GM19351 (cell line): ENCODE data around the gene PLA2G4E.

Experiments
- ATAC-seq: cut with Tn5 transposase; IDR thresholded peaks from one replicate; pipeline ENCODE4 v1.9.1; 2021; ENCODE audit warnings: mild to moderate bottlenecking, moderate library complexity; ENCODE audit not compliant: unreplicated experiment

Gene PLA2G4E

DNA sequence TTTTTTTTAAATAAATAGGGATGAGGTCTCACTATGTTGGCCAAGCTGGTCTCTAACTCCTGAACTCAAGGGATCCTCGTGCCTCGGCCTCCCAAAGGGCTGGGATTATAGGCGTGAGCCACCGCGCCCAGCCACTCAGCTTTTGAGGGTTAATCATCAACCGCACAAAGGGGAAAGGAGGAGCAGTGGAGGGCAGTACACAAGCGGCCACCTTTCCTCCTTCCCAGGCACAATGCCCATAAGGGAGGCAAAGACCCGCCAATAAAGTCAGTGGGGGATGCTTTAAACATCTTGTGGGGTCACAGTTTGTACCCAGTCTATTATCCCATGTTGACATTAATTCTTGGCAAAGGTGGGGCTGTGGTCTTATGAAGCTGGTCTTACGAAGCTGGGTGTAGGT, 80.9 kb downstream of the PLA2G4E start:
- no peak for ATAC-seq

DNA sequence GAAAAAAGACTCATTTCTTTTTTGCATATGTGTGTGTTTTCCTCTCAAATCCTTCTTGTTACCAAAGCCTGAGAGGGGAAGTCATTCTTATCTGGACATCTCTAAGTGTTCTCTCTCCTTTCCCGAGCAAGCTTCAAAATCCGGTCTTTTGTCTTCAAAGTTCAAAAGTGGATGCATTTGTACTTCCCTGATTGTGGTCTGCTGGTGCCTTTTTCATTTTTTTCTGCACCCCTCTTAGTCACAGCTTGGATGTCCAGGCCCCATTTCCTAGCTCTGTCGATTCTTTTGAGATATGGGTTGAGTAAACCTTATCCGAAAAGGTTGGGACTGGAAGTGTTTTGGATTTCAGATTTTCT, 83.3 kb downstream of the PLA2G4E start:
- ATAC-seq: no peak

DNA sequence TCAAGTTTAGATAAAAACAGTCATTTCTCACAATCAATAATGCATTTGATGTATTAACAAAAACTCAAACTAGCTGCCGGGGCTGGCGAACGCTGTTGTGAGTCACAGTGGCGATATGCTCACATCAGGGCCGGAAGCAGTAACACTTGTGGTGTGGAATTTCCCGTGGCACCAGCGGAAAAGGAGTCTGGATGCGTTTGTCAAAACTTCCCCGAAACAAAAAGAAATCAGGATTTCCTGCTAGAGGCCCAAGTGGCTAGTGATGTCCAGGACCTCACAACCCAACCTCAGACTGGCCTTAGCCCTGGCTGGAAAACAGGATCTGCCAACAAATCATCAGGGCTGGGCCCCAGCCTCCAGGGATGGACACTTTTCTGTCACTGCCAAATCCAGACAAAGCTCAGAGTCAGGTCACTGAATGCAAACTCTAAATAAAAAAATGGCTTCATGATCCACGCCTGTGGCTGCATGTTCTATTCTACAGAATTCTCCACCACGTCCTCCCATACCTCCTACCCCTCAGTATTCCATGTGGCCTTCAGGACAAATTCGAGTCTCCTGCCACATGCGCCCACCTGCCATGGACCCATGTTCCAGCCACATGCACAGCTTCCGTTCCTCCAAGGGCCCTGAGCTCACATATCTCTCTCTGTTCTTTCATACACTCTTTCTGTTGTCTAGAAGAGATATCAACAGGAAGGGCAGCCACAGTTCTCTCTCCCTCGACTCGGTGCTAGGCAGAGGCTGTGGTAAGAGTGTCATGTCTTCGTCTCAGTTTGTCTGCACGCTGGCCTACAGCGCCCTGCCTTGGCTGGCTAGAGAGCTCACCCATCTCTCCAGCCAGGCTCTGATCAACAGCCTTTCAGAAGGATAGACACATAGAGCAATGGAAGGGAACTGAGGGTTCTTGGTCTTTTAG, 83.9 kb downstream of the PLA2G4E start:
- no peak for ATAC-seq

DNA sequence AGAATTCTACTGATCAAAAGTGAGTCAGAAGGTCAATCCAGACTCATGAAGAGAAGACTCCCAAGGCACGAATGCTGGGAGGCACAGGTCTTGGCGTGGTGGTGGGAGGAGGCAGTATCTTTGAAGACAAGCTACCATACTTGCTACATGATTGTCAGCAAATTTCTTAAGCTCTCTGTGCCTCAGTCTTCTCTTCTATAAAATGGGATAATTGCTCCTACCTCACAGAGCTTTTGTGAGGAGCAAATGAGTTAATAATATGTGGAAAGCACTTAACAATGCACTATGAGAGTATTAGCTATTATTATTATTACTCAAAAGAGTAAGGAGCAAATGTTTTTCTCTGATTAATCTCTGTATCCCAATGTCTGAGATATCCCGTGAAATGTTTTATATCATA, 84.7 kb downstream of the PLA2G4E start:
- ATAC-seq: no peak

DNA sequence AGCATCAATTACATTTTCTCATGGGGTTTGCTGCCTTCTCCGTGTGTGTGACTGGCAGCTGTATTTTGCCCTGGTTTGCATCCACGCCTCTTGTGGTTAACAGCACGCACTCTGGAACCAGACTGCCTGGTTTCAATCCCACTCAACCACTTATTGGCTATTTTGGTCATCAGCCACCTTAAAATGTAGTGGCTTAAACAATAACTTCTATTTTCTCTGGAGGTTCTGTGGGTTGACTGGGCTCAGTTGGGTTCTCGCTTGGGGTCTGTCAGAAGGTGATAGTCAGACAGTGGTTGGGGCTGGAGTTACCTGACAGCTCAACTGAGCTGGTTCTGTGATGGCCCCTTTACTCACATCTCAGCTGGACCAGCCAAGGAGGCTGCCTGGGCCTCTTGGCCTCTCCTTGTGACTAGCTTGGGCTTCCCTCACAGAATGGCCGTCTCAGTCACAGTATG, 85.2 kb downstream of the PLA2G4E start:
- no peak for ATAC-seq

DNA sequence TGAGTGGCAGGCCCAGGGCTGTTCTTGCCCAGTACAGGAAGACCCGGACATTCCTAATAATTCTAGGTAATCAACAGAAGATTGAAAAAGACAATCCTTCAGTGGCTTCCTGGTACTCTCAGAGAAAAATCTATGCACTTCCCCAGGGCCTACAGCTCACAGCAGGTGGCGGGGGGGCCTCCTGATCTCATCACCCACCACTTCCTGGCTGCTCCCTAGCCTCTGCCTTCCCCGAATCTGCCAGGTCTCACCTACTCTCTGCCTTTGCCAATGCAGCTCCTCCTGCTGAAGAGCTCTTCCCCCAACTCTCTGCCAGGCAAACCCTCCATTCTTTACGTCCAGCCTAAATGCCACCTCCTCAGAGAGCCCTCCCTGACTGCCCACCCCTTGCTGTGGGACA, 86.0 kb downstream of the PLA2G4E start:
- ATAC-seq: no peak

DNA sequence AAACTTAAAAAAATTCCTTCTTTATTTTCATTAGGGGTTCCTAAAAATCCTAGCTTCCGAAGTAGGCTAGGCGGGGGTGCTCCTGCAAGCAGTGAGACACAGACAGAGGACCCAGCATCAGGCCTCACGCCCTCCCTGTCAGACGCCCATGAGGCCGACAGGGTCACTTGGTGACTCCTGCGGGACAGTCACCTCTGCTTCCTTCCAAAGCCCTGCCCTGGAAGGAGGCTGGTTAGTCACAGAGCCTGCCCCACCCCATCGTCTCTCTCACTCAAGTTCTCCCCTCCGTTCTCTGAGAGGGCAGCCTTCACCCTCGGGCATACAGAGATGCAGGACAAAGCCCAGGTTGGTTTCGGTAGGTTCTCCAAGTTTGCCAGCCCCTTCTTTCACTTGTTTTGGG, 87.1 kb downstream of the PLA2G4E start:
- no peak for ATAC-seq

DNA sequence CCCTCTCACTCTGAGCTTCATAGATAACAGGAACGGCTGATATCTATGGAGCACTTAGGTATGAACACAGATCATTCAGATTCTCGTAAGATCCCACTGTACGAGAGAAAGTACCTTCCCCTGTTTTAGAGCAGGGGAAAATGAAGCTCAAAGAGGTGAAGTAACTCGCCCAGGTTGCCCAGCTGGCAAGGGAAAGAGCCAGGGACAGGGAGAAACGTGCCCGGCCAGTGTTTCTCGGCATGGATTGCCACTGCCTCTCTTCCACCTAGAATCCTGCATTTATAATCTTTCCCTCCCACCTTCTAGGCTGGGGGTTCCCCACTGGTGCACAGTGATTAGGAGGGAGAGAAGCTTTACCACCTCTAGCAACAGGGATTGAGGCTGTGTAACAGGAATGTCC, 87.5 kb downstream of the PLA2G4E start:
- no peak for ATAC-seq

DNA sequence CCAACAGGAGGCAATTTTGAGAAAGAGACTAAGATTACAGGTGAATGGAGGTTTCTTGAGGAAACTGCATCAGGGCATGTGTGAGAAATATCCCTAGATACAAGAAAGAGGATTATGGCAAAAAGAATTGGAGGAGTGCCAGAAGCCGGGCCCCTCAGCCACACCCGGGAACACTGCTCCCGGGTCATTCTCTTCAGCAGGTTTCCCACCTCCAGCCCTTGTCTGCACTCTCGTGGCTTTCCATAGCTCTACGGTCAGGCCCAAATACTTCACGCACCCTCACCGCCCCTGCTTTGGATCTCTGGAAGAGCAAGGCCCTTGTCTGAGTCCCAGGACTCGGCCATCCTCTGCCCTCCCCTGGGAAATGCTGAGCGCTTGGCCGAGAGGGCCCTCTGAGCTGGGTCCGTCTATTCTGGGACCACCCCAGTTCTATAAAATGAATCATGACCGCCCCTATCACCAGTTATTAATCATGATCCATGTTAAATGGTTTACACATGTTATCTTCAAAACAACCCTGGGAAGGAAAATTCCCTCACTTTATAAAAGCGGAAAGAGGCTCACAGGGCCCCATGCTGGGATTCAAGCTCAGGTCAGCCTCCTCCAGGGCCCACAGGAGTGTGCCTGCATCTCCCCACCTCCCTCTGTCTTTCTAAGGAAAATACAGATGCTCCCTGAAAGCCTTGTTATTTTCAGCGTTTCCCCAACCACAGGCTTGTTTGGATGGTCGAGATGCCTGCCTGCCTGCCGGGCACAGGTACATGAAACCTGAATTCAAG, 88.1 kb downstream of the PLA2G4E start:
- ATAC-seq: no peak

DNA sequence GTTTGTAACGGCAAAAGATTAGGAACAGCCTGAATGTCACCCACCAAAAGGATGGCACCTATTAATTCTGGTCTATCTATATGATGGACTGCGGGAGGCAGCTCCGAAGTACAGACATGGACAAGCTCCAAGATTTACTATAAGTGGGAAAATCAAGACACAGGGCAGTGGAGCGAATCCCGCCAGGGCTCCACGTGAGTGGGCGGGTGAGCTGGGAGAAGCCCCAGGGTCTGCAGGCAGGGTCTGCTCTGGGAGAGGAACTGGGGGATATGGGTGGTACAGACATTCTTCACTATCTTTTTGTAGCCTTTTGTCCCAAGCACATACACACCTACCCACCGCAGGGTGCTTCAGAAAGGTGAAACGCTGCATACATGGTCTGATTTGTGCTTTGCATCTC, 88.7 kb downstream of the PLA2G4E start:
- no peak for ATAC-seq
